GM19455 (cell line): ENCODE data around the gene F2.
"Not testable (repeated sequence)": the region's sequence is repeated elsewhere in the genome, so short reads cannot be mapped to it uniquely, and the experiment has no call there.

Source experiments
- ATAC-seq: cut with Tn5 transposase; IDR thresholded peaks from one replicate; pipeline ENCODE4 v1.9.1; 2021; ENCODE audit not compliant: unreplicated experiment

Gene F2

GRCh38 chr11:46719048-46719542, at the start of gene F2:
TSS of gene F2 (plus strand) at chr11:46719213. CDS start at chr11:46719236, 23 bp downstream.
- no peak for ATAC-seq

- ATAC-seq, result no peak
Measured at GRCh38 chr11:46669711-46670139, 49.3 kb upstream of the F2 start.

GRCh38 chr11:46670521-46670920, 48.5 kb upstream of the F2 start:
- not testable (repeated sequence) for ATAC-seq

GRCh38 chr11:46671958-46672315, 47.1 kb upstream of the F2 start:
- ATAC-seq, result no peak

- no peak for ATAC-seq
Measured at GRCh38 chr11:46672381-46672839, 46.6 kb upstream of the F2 start.

- ATAC-seq, result no peak
Measured at GRCh38 chr11:46673713-46674462, 45.1 kb upstream of the F2 start.

GRCh38 chr11:46674463-46675287, 44.3 kb upstream of the F2 start:
- ATAC-seq, result no peak

- no peak for ATAC-seq
Measured at GRCh38 chr11:46675288-46675851, 43.6 kb upstream of the F2 start.

GRCh38 chr11:46675949-46676348, 43.1 kb upstream of the F2 start:
- ATAC-seq, result no peak

- ATAC-seq, result no peak
Measured at GRCh38 chr11:46676436-46677158, 42.4 kb upstream of the F2 start.

- ATAC-seq, result no peak
Measured at GRCh38 chr11:46677169-46677568, 41.8 kb upstream of the F2 start.

GRCh38 chr11:46677991-46678740, 40.8 kb upstream of the F2 start:
- no peak for ATAC-seq

- no peak for ATAC-seq
Measured at GRCh38 chr11:46678741-46679130, 40.3 kb upstream of the F2 start.

GRCh38 chr11:46679241-46680163, 39.5 kb upstream of the F2 start:
- ATAC-seq, result no peak

GRCh38 chr11:46680164-46680760, 38.8 kb upstream of the F2 start:
- ATAC-seq, result no peak

GRCh38 chr11:46680815-46681214, 38.2 kb upstream of the F2 start:
- ATAC-seq, result no peak

GRCh38 chr11:46681814-46682213, 37.2 kb upstream of the F2 start:
- no peak for ATAC-seq

GRCh38 chr11:46682773-46683752, 36.0 kb upstream of the F2 start:
- no peak for ATAC-seq
